Jurkat, Clone E6-1 (cell line): ENCODE measurements around the gene P3H3.
"Not testable (repeated sequence)": the region's sequence is repeated elsewhere in the genome, so short reads cannot be mapped to it uniquely, and the experiment has no call there.

Source experiments
- DNase-seq: peaks from one replicate; pipeline ENCODE4 v3.0.0-alpha.2; 2011; ENCODE audit warnings: low read depth, low spot score
- H3K4me3 ChIP-seq: 2 replicates; pipeline ENCODE4 v1.5.1; 2011; ENCODE audit warnings: mild to moderate bottlenecking, low read length, control low read depth, moderate library complexity

P3H3 gene

GRCh38 chr12:6858799-6859198 is 30.6 kb downstream of the P3H3 start:
- no peak for DNase-seq
- no peak overlapping the region for H3K4me3 ChIP-seq

- DNase-seq: no peak
- no peak overlapping the region for H3K4me3 ChIP-seq
Observed at GRCh38 chr12:6860116-6860515, 31.9 kb downstream of the P3H3 start.

- no peak overlapping the region for H3K4me3 ChIP-seq
- no peak for DNase-seq
Observed at GRCh38 chr12:6860942-6861341, 32.7 kb downstream of the P3H3 start.

GRCh38 chr12:6861391-6861790 is 33.2 kb downstream of the P3H3 start:
- H3K4me3 ChIP-seq: no peak overlapping the region
- no peak for DNase-seq

DNA sequence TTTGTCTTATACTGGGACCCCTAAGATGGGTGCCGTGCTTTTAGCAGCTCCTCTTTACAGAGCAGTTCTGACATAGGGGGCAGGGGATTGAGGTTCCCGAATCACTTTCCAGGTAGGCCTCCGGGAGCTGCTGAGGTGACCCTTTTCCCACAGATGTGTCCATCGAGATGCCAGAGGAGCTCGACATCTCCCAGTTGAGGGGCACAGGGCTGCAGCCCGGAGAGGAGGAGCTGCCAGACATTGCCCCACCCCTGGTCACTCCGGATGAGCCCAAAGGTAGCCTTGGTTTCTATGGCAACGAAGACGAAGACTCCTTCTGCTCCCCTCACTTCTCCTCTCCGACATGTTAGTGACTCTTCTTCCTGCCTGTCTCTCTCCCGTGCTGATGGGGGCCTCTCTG is 34.8 kb downstream of the P3H3 start:
- no peak overlapping the region for H3K4me3 ChIP-seq
- DNase-seq: no peak

GRCh38 chr12:6863586-6864321 is 35.5 kb downstream of the P3H3 start:
- no peak for DNase-seq

DNA sequence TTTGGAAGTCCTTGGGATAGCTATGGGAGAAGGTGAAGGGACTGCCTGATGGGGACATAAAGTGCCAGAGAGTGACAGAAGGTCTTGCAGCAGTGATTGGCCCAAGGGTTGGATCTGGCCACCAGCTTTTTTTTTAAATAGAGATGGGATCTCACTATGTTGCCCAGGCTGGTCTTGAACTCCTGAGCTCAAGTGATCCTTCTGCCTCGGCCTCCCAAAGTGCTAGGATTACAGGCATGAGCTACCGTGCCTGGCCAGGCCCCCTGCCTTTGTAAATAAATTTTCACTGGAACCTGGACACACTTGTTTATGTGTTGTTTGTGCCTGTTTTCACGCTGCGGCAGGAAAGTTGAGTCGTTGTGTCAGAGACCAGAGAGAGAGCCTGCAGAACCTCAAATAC is 37.1 kb downstream of the P3H3 start:
- H3K4me3 ChIP-seq, DNase-seq: not testable (repeated sequence)

More at GRCh38 chr12:6863586-6864321, 35.5 kb downstream of the P3H3 start:
- H3K4me3 ChIP-seq: no peak overlapping the region

DNA sequence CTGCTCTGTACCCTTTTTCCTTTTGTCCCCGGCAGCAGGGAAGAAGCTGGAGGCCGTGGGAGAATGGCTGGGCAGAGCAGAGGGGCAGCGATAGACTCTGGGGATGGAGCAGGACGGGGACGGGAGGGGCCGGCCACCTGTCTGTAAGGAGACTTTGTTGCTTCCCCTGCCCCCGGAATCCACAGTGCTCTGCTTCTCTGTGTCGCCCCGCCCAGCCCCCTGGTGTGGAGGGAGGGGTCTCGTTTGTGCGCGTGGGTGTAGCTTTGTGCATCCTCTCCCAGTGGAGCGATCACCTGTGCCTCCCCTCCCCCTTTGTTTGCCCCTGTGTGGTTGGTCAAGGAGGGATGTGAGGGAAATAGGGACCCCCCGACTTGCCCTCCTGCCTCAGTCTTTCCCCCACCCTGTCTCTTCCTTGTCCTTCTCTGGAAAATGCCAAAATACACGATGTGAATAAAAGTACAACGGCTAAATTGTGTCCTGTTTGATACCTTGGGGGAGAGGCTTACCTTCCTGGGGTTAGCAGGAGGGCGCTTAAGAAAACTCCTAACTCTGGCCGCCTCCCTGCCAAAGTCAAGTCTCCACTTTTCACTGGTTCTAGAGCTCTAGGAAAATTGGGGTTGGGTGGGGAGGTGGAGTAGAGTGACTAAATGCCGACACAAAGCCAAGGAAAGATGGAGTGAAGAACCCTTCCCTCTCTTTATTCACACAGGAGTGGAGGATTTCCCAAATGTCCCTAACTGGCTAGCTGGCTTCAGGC is 38.1 kb downstream of the P3H3 start:
- no peak overlapping the region for H3K4me3 ChIP-seq
- DNase-seq: no peak

GRCh38 chr12:6866920-6867412 is 38.8 kb downstream of the P3H3 start:
- no peak for DNase-seq
- peak overlapping the region; percentile 95 for H3K4me3 ChIP-seq

DNA sequence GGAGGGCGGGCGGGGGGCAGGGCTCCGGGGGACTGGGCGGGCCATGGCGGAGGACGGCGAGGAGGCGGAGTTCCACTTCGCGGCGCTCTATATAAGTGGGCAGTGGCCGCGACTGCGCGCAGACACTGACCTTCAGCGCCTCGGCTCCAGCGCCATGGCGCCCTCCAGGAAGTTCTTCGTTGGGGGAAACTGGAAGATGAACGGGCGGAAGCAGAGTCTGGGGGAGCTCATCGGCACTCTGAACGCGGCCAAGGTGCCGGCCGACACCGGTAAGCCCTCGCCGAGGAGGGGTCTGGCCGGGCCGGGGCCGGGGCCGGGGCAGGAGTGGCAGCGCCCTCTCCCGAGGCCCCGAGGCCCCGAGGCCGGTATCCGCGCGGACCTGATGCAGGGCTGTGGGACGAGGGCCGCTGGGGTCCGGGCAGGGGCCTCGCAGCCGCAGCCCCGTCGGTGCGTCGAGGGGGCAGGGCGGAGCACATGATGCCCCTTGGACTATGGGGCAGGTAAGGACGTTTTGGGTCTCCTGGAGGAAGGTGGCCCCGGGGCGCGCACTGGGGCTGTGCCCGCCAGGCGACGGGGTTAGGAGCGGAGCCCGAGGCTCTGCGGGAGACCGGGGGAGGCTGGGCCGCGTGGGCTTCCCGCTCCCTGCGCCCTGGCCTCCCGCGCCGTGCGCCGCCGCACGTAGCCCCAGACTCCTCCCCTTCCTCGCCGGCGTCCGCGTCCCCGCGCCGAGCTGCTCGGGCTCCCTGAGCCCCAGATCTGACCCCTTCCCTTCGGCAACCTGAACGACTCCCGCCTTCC is 39.4 kb downstream of the P3H3 start, which contains the start of gene TPI1:
TPI1 (plus strand) TSS at position 119 of the 798 bp plus-strand sequence; CDS start at position 155, 36 bp downstream.
- peak within 1 kb of the TSS; percentile 95 for H3K4me3 ChIP-seq
- DNase-seq: peak; percentile 53

DNA sequence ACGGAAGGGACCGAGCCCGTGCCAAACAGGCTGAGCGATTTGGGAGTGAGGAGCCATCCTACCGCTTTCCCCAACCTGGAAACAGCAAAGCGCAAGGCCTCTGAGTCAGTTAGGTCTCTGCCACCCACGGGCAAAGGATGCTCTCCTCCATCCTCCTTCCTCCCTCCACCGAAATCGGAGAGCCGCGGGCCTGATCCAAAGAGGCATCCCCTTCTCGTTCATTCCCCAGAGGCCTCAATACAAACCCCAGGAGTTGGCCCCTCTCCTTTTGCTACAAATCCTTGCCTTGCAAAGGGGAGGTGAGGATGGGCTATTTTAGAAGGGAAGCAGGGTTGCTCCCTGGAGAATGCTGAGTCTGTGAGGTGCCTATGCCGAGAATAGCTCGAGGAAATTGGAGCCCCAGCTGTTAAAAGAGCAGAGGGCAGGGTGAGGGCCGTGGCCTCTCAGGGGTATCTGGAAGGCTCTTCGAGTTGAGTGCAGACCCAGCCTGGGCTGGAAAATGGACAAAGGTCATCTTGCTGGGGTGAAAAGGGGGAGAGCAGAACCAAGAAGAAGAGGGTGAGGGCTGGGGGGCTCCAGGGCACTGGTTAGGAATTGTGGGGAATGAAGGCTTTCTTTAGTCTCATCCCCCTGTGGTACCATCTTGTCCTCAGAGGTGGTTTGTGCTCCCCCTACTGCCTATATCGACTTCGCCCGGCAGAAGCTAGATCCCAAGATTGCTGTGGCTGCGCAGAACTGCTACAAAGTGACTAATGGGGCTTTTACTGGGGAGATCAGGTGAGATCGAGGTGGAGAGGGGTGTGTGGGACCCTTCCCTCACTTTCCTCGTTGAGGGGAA is 40.2 kb downstream of the P3H3 start:
- H3K4me3 ChIP-seq: peak overlapping the region; percentile 95
- peak; percentile 38 for DNase-seq

DNA sequence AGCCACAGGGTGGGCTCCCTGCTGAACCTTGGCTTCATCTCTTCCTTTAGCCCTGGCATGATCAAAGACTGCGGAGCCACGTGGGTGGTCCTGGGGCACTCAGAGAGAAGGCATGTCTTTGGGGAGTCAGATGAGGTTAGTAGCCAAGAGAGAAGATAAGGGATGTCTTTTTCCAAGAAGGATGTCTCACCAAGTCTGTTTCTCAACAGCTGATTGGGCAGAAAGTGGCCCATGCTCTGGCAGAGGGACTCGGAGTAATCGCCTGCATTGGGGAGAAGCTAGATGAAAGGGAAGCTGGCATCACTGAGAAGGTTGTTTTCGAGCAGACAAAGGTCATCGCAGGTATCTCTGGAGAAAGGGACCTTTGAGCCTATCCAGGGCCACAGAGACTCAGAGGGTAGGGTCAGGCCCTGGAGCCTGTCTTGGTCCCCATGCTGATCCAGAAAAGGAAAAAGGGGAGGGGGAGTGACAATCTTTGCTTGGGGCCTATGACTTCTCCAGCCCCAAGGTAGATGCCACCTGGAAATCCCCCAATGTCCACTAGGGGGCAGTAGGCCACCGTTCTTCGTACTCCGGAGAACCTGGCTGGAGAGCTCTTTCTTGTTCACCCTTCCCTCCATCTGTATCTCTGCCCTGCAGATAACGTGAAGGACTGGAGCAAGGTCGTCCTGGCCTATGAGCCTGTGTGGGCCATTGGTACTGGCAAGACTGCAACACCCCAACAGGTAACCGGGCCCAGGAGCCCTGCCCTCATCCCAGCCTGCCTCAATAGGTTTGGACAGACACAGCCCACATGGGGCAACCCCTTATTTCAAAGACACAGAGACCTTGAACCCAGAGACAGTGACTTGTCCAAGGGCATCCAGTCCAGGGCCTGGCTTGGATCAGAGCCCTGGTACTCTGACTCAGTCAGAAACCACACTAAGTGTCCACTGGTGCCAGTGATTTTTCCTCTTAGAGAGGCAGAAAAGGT is 41.1 kb downstream of the P3H3 start:
- DNase-seq: peak; percentile 76
- H3K4me3 ChIP-seq: peak overlapping the region; percentile 95

DNA sequence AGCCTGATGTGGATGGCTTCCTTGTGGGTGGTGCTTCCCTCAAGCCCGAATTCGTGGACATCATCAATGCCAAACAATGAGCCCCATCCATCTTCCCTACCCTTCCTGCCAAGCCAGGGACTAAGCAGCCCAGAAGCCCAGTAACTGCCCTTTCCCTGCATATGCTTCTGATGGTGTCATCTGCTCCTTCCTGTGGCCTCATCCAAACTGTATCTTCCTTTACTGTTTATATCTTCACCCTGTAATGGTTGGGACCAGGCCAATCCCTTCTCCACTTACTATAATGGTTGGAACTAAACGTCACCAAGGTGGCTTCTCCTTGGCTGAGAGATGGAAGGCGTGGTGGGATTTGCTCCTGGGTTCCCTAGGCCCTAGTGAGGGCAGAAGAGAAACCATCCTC is 42.1 kb downstream of the P3H3 start:
- not testable (repeated sequence) for H3K4me3 ChIP-seq, DNase-seq

- H3K4me3 ChIP-seq: no peak overlapping the region
- no peak for DNase-seq
Observed at GRCh38 chr12:6871052-6871957, 43.1 kb downstream of the P3H3 start.

DNA sequence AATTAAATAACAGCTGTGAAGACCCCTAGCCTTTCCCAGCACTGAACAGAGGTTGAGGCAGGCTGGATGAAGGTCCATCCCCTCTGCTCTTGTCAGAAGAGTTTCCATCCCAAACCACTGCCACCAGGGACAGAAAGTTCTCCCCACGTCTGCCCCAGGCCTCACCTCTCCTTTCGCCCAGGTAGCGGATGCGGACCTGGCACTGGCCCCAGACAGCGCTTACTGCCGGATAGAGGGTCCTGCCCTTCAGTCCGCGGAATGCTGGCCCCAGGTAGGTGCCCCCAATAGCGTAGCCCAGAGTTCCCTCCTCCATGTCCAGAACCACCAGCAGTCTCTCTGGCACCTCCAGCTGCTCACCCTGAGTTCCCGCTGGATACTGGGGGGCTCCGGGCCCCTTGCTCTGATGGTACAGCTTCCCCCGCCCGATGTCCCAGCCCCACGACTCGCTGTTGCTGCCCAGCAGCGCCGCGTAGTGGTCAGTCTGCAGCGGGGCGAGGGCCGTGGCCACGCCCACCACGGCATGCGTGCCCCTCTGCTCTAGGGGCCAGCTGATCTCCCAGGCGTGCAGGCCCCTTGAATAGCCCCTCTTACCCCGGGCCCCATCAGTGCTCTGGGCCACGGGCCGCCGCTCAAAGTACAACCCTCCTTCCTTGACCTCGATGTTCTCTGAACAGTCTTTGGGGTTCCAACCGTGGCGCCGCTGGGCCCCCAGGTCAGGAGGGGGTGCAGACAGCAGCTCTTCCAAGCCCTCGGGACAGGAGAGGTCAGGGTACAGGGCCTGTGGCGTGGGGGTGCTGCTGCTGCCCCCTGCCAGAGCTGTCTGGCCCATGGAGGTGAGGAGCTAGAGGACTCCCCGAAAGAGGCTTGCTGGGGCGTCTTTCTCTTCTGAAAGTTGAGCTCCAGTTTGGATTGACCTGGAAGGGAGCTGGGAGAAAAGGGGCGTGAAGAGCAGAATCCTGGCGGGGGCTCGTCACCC is 44.2 kb downstream of the P3H3 start:
- DNase-seq: peak; percentile 65
- H3K4me3 ChIP-seq: peak overlapping the region; percentile 85
